ENCODE measurements around the gene ELMOD3. TPM values are rescaled to one million over a fixed set of nuclear protein-coding genes. Genes with fewer than 3 reads are reported as not detected.
A peak's percentile ranks its signal among the peaks of the same experiment; 100 is the strongest.

ELMOD3 gene
- total and polyA plus RNA-seq, 9 of the 15 experiments (the other 6 are each of a cell fraction or from before 2014, with no cell fraction given), result 2.7 to 18.7 (median 11.6) TPM

GRCh38 chr2:85354286-85355072 is at the start of gene ELMOD3, which contains the start of gene RETSAT (continued):
- no peak for TF ChIP-seq POLR3A (IDR thresholded peaks at IDR 0.05; ENCODE audit: borderline replicate concordance, extremely low read depth, insufficient read depth, insufficient read length)
- TF ChIP-seq HCFC1 (IDR thresholded peaks at IDR 0.05; ENCODE audit: low read depth, low read length), result peak; percentile 99
- TF ChIP-seq TBL1XR1 (IDR thresholded peaks at IDR 0.05; ENCODE audit: low read length in 2 of 2), result peak in 1 of 2 experiments; percentile 42; a peak in 1 of 4 replicates
- TF ChIP-seq SREBF1 (IDR thresholded peaks at IDR 0.05; ENCODE audit: borderline replicate concordance, low read depth, low read length), result peak; percentile 92; the same call in 1 of the 2 replicates
- no peak for TF ChIP-seq SIRT6 (IDR thresholded peaks at IDR 0.05; ENCODE audit: low read depth, low read length)
- TF ChIP-seq, protein P1, sequence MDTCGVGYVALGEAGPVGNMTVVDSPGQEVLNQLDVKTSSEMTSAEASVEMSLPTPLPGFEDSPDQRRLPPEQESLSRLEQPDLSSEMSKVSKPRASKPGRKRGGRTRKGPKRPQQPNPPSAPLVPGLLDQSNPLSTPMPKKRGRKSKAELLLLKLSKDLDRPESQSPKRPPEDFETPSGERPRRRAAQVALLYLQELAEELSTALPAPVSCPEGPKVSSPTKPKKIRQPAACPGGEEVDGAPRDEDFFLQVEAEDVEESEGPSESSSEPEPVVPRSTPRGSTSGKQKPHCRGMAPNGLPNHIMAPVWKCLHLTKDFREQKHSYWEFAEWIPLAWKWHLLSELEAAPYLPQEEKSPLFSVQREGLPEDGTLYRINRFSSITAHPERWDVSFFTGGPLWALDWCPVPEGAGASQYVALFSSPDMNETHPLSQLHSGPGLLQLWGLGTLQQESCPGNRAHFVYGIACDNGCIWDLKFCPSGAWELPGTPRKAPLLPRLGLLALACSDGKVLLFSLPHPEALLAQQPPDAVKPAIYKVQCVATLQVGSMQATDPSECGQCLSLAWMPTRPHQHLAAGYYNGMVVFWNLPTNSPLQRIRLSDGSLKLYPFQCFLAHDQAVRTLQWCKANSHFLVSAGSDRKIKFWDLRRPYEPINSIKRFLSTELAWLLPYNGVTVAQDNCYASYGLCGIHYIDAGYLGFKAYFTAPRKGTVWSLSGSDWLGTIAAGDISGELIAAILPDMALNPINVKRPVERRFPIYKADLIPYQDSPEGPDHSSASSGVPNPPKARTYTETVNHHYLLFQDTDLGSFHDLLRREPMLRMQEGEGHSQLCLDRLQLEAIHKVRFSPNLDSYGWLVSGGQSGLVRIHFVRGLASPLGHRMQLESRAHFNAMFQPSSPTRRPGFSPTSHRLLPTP (IDR thresholded peaks at IDR 0.05; ENCODE audit: borderline replicate concordance, extremely low read depth, insufficient read length), result no peak
- no peak for TF ChIP-seq ILF3 (IDR thresholded peaks at IDR 0.05; ENCODE audit: borderline replicate concordance)
- no peak for TF ChIP-seq ZNF212 (CRISPR knock-in tag; IDR thresholded peaks at IDR 0.05)
- TF ChIP-seq HMG20A (CRISPR knock-in tag; conservative IDR thresholded peaks at IDR 0.05), result no peak
- no peak for TF ChIP-seq RBBP5 (IDR thresholded peaks at IDR 0.05; ENCODE audit: borderline replicate concordance, insufficient read depth, low read length, poor library complexity, severe bottlenecking)
- no peak for TF ChIP-seq ZC3H11A (IDR thresholded peaks at IDR 0.05; ENCODE audit: low read depth, low read length)
- TF ChIP-seq RHOXF2B (CRISPR knock-in tag; conservative IDR thresholded peaks at IDR 0.05), result no peak
- no peak for TF ChIP-seq ZNF609 (CRISPR knock-in tag; IDR thresholded peaks at IDR 0.05; ENCODE audit: borderline replicate concordance)
- TF ChIP-seq PTRF (tag; IDR thresholded peaks at IDR 0.05), result no peak
- TF ChIP-seq KDM5B (IDR thresholded peaks at IDR 0.05; ENCODE audit: insufficient replicate concordance, low read depth, low read length), result peak; percentile 98
- peak; percentile 81; the same call in 1 of the 2 replicates for TF ChIP-seq MBD2 (IDR thresholded peaks at IDR 0.05; ENCODE audit: borderline replicate concordance, low read depth)
- peak; percentile 47 for TF ChIP-seq MYNN (IDR thresholded peaks at IDR 0.05)
- TF ChIP-seq MYNN (CRISPR knock-in tag; IDR thresholded peaks at IDR 0.05), result no peak
- peak; percentile 72 for TF ChIP-seq NEUROD1 (IDR thresholded peaks at IDR 0.05; ENCODE audit: borderline replicate concordance, low read depth, low read length, partially characterized antibody)
- no peak for TF ChIP-seq NR4A1 (CRISPR knock-in tag; IDR thresholded peaks at IDR 0.05)
- TF ChIP-seq NR4A1 (tag; IDR thresholded peaks at IDR 0.05), result no peak

Data from K562 (cell line).